ENCODE data around the gene SLC22A15.
"Not testable (repeated sequence)": the region's sequence is repeated elsewhere in the genome, so short reads cannot be mapped to it uniquely, and the experiment has no call there.

Gene SLC22A15

DNA sequence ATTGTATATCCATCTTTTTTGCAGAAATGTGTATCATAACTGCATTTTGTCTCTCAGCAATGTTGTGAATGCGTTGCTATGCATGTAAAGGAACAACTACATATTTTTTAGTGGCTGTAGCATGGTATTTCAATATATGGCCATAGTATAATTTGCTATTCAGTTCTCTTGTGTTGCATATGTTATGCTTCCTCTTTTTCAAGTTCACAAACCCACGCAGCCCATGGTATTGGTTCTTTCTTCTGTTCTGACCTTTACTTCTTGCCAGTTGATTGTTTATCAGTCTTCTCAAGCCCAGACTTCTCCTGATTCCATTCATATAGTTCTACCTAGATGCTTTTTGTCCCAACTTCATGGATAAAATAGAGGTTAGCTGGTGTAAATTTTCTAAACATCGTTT lies 6.1 kb downstream of the SLC22A15 start:
- DNase-seq, result no peak

- no peak for DNase-seq
Measured at GRCh38 chr1:115983584-115983983, 7.3 kb downstream of the SLC22A15 start.

GRCh38 chr1:115987623-115988022 lies 11.3 kb downstream of the SLC22A15 start:
- no peak for DNase-seq

- DNase-seq, result no peak
Measured at GRCh38 chr1:115988953-115989352, 12.6 kb downstream of the SLC22A15 start.

GRCh38 chr1:115989699-115990098 lies 13.4 kb downstream of the SLC22A15 start:
- DNase-seq, result no peak

GRCh38 chr1:115991909-115992308 lies 15.6 kb downstream of the SLC22A15 start:
- DNase-seq, result no peak

- DNase-seq, result not testable (repeated sequence)
Measured at GRCh38 chr1:115997921-115998320, 21.6 kb downstream of the SLC22A15 start.

DNA sequence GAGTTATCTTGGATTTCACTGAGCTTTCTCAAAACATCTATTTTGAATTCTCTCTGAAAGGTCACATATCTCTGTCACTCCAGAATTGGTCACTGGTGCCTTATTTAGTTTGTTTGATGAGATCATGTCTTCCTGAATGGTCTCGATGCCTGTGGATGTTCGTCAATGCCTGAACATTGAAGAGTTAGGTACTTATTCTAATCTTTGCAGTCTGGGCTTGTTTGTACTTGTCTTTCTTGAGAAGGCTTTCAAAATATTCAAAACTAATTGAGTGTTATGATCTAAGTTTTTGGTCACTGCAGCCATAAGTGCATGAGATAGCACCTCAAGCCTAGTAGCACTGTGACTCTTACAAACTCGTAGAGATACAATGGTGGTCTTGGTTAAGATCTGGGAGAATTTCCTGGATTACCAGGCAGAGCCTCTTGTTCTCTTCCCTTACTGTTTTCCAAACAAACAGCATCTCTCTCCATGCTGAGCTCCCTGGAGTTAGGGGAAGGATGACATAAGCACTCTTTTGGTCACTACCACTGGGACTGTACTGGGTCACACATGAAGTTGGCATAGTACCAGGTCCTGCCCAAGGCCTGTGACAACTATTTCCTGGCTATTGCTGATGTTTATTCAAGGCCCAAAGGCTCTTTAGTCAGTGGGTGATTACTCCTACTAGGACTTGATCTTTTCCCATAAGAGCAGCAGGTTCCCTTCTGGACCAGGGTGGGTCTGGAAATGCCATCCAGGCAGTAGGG lies 25.6 kb downstream of the SLC22A15 start:
- no peak for DNase-seq

DNA sequence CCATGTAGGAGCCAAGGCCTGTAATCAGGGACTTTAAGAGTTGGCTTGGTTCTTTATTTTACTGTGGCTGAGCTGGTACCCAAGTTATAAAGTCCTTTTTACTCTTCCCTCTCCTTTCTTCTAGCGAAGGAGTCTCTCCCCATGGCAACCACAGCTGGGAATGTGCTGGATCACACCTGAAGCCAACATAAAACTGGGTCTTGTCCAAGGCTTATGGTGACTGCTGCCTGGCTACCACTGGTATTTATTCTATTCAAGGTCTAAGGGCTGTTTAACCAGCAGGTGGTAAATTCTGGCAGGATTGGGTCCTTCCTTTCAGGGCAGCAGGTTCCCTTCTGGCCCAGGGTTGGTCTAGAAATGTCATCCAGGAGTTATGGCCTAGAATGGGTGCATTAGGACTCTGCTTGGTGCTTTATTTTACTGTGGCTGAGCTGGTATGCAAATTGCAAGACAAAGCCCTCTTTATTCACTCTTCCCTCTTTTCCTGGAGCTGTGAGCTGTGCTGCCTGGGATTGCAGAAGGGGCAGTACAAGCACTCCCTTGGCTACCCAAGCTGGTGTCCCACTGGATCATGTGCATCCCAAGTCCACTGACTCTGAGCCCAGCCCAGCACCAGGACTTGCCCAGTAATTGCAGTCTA lies 26.6 kb downstream of the SLC22A15 start:
- DNase-seq, result no peak

DNA sequence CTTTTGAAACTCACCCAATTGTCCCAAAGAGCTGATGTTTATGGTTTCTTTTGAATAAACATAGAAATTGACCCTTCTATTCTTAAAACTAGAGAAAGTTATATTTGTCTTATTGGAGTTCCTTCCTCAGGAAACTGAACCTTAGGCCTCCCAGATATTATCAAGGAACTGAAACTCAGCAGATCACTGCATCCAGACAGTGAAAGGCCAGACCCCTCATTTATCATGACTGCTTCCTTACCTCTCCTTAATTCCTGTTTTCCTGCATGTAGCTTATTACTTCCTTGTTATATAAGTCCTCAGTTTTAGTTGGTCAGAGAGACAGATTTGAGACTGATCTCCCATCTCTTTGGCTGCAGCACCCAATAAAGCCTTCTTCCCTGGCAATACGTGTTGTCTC lies 27.5 kb downstream of the SLC22A15 start:
- DNase-seq, result no peak

GRCh38 chr1:116006486-116006964 lies 30.2 kb downstream of the SLC22A15 start:
- DNase-seq, result no peak

DNA sequence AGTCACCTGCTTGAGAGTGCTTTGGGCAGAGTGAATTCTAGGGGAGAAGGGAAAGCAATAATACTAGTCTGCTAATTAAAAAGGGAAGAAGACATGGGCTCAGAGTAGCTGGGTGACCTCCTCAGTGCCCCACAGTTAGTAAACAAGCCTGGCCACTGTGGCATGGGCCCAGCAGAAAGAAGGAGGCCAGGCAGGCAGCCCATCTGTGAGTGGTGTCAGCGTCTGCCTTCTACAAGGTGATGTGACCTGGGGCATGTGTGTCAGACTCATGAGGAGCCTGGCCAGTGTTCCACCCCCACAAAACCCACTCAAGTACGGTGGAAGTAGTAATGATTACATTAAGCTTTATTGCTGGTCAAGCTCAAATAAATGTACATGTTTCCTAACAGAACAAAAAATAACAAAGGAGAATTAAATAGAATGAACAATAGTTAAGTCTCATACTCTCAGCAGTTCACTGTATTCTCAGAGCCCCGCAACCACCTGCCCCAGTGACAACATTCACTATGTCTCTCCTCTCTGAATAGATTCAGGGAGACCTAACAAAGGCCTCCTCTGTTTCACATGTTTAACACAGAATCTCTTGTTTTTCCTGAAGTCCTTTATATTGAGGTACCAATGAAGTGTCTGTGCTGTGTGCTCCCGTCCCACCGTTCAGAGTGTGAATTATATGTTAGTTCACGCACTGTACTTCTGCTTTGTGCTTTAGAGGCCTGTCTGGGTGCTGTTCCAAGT lies 32.5 kb downstream of the SLC22A15 start:
- DNase-seq, result no peak

- DNase-seq, result no peak
Measured at GRCh38 chr1:116012716-116013115, 36.4 kb downstream of the SLC22A15 start.

GRCh38 chr1:116015679-116016078 lies 39.4 kb downstream of the SLC22A15 start:
- no peak for DNase-seq

DNA sequence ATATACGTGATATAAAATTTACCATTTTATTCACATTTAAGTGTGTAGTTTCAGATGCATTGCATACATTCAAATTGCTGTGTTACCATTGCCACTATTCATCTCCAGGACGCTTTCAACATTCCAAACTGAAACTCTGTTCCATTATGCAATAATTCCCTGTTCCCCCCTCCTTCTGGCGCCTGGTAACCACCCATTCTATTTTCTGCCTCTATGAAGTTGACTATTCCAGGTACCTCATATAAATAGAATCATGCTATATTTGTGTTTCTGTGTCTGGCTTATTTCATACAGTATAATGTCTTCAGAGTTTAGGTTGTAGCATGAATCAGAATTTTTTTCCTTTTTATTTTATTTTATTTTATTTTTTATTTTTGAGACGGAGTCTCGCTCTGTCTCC lies 41.7 kb downstream of the SLC22A15 start:
- no peak for DNase-seq

DNA sequence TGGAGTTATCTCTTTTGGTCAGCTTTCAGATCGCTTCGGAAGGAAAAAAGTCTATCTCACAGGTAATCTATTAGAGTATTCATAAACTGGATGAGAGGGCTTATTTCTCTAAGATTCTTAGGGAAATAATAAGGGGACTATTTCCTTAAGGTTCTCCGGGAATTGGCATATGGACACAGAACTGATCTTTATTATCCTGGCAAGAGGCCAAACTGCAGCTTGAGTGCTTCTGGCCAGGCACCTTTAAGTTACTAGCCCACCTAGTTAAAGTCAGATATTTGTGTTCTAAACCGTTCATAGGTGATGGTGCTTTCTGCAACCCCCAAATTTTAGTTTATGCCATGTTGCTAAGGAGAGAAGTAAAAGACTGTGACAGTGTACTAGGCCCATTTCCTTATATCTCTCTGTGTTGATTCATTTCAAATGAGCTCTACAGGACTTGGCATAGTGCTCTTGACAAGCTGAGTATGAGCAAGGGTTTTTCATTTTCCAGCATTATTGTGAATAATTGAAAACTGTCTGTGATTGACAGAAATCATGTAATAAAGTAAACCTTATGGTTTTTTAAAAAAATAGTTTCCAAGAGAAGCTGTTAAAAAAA lies 43.4 kb downstream of the SLC22A15 start:
- no peak for DNase-seq

- DNase-seq, result no peak
Measured at GRCh38 chr1:116020668-116021272, 44.5 kb downstream of the SLC22A15 start.

- DNase-seq, result no peak
Measured at GRCh38 chr1:116024626-116025025, 48.3 kb downstream of the SLC22A15 start.

GRCh38 chr1:116026631-116027030 lies 50.3 kb downstream of the SLC22A15 start:
- DNase-seq, result no peak

- DNase-seq, result no peak
Measured at GRCh38 chr1:116031302-116031835, 55.1 kb downstream of the SLC22A15 start.

GRCh38 chr1:116033322-116033721 lies 57.0 kb downstream of the SLC22A15 start:
- no peak for DNase-seq

DNA sequence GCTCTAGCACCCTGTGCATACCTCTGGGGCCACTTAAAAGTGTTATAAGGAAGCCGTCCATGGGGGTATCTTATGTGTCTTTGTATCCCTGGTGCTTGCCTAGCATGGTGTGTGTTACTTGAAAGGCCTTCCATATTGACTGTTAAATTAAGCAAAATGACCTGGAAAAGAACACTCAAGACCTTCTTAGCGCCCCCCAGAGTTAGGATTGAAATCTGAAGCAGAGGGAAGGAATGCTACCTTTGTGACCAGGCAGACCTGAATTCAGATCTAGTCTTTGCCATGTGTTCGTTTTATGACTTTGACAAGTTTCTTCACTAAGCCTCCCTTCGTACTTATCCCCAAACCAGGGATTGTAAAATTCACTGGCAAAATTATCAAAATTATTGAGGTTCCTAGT lies 59.9 kb downstream of the SLC22A15 start:
- DNase-seq, result no peak

GRCh38 chr1:116038679-116039078 lies 62.4 kb downstream of the SLC22A15 start:
- no peak for DNase-seq
